ENCODE measurements around the gene SPINT1.

The SPINT1 gene

GRCh38 chr15:40843885-40844695 lies at the start of gene SPINT1:
Gene SPINT1 (plus strand): TSS chr15:40844048. CDS start chr15:40844555, 507 bp downstream.
- DNase-seq (ENCODE audit: low spot score): no peak

GRCh38 chr15:40796041-40796440 lies 47.8 kb upstream of the SPINT1 start:
- DNase-seq (ENCODE audit: low spot score): no peak
- no peak for FAIRE-seq

More at GRCh38 chr15:40843885-40844695, at the start of gene SPINT1:
- no peak for FAIRE-seq

GRCh38 chr15:40796512-40796911 lies 47.3 kb upstream of the SPINT1 start:
- FAIRE-seq: no peak

GRCh38 chr15:40799523-40799922 lies 44.3 kb upstream of the SPINT1 start:
- DNase-seq (ENCODE audit: low spot score) (no peak), FAIRE-seq (no peak)

More at GRCh38 chr15:40796512-40796911, 47.3 kb upstream of the SPINT1 start:
- no peak for DNase-seq (ENCODE audit: low spot score)

GRCh38 chr15:40803076-40803475 lies 40.8 kb upstream of the SPINT1 start:
- FAIRE-seq: no peak
- DNase-seq (ENCODE audit: low spot score): no peak

- DNase-seq (ENCODE audit: low spot score) (no peak), FAIRE-seq (no peak)
Measured at GRCh38 chr15:40803688-40804087, 40.2 kb upstream of the SPINT1 start.

GRCh38 chr15:40806672-40807027 lies 37.2 kb upstream of the SPINT1 start:
- no peak for FAIRE-seq
- DNase-seq (ENCODE audit: low spot score): no peak

GRCh38 chr15:40807028-40807887 lies 36.6 kb upstream of the SPINT1 start, which contains the start of the genes DNAJC17 and ZFYVE19:
Gene DNAJC17 (minus strand): TSS chr15:40807473. CDS start chr15:40807446, 27 bp downstream.
Gene ZFYVE19 (plus strand): TSS chr15:40807089. CDS start chr15:40807590, 501 bp downstream.
- DNase-seq (ENCODE audit: low spot score) (peak; percentile 93), FAIRE-seq (peak; percentile 77)

- DNase-seq (ENCODE audit: low spot score) (no peak), FAIRE-seq (no peak)
Measured at GRCh38 chr15:40807888-40808461, 35.9 kb upstream of the SPINT1 start.

GRCh38 chr15:40808861-40809450 lies 34.9 kb upstream of the SPINT1 start:
- no peak for FAIRE-seq
- DNase-seq (ENCODE audit: low spot score): no peak

GRCh38 chr15:40812721-40813425 lies 31.0 kb upstream of the SPINT1 start:
- DNase-seq (ENCODE audit: low spot score): no peak
- no peak for FAIRE-seq

GRCh38 chr15:40815042-40815698 lies 28.7 kb upstream of the SPINT1 start:
- FAIRE-seq (no peak), DNase-seq (ENCODE audit: low spot score) (no peak)

- FAIRE-seq (no peak), DNase-seq (ENCODE audit: low spot score) (no peak)
Measured at GRCh38 chr15:40819048-40819447, 24.8 kb upstream of the SPINT1 start.

GRCh38 chr15:40821195-40821594 lies 22.7 kb upstream of the SPINT1 start:
- no peak for DNase-seq (ENCODE audit: low spot score)
- FAIRE-seq: no peak

- no peak for DNase-seq (ENCODE audit: low spot score)
- no peak for FAIRE-seq
Measured at GRCh38 chr15:40823572-40824343, 20.1 kb upstream of the SPINT1 start.

GRCh38 chr15:40825661-40826422 lies 18.0 kb upstream of the SPINT1 start:
- no peak for FAIRE-seq
- DNase-seq (ENCODE audit: low spot score): peak; percentile 14

- no peak for DNase-seq (ENCODE audit: low spot score)
- FAIRE-seq: no peak
Measured at GRCh38 chr15:40826423-40827075, 17.3 kb upstream of the SPINT1 start.

- no peak for FAIRE-seq
- no peak for DNase-seq (ENCODE audit: low spot score)
Measured at GRCh38 chr15:40828447-40829036, 15.3 kb upstream of the SPINT1 start, which contains the start of gene PPP1R14D. Gene PPP1R14D (minus strand): TSS chr15:40828708. CDS start chr15:40828641, 67 bp downstream.

All from RCC 7860 (cell line).